Stimulated activated CD4-positive, alpha-beta T cell treated with anti-CD3 and anti-CD28 coated beads, Interleukin-4, amount 100 ng/mL, for 1 hour (primary cell): ENCODE data around the gene PTH2.
A peak's percentile ranks its signal among the peaks of the same experiment; 100 is the strongest.
"Not testable (repeated sequence)": the region's sequence is repeated elsewhere in the genome, so short reads cannot be mapped to it uniquely, and the experiment has no call there.

Experiments
- DNase-seq: peaks from one replicate; pipeline ENCODE4 v3.0.0-alpha.2; 2020

Gene PTH2, protein sequence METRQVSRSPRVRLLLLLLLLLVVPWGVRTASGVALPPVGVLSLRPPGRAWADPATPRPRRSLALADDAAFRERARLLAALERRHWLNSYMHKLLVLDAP

GRCh38 chr19:49423071-49423984 lies at the start of gene PTH2:
TSS of gene PTH2 (minus strand) at chr19:49423441. CDS start at chr19:49423339, 102 bp downstream.
- DNase-seq: no peak

DNA sequence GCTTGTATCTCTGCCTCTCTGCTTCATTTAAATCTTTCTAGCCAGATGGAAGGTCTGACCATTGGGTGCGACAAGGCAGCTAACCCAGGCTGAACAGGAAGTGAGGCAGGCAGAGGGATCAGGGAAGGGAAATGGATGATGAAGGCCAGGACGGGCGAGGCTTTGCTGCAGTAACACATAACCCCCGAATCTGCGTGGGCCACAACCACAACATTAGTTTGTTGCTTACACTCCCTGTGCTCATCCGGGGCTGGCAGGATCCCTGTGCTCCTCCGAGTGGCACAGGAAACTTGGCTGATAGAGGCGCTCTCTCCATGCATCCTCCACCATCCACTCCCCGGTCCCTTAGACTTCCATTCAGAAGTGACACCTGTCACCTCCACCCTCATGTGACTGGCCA lies 49.7 kb upstream of the PTH2 start:
- DNase-seq: no peak

DNA sequence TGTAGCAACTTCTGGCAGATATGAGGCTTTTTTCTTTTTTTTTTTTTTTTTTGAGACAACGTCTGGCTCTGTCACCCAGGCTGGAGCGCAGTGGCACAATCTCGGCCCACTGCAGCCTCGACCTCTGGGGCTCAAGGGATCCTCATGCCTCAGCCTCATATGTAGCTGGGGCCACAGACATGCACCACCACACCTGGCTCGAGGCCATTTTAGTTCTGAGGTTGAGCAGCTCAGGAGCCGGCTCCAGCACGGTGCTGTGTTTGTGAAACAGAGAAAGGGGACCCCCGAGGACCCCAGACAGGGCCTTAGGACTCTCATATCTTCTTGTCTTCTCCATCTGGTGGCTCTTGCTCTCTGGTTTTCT lies 47.4 kb upstream of the PTH2 start:
- no peak for DNase-seq

DNA sequence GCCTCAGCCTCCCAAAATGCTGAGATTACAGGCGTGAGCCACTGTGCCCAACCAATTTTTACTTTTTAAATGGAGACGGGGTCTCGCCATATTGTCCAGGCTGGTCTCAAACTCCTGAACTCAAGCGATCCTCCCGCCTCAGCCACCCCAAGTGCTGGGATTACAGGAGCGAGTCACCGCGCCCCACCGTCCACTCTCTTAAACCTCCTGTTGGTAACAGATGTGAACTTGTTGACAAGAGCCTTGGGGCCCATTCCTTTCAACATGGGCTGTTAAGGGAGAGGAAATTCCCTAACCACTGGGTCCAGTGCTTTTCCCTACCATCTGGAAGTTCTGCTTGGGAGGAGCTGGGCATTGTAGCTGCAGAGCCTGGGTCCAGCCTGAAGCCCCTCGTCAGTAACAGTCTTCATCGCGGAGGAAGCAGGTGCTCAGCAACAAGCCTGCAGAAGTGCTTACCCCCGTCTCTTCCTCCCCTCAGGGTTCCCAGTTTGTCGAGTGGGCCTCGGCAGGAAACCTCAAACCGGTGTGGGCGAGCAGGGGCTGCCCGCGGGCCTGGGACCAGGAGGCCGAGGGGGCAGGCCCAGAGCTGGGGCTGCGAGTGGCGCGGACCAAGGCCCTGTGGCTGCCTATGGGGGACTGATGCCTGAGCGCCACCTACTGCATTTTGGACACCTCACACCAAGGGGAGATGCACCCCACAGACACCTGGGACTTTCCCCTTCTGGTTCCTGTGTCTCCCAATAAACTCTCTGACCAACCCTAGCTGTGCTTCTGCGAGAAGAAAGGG lies 46.8 kb upstream of the PTH2 start:
- DNase-seq: peak; percentile 65

- DNase-seq: no peak
Observed at GRCh38 chr19:49468746-49469447, 45.7 kb upstream of the PTH2 start.

DNA sequence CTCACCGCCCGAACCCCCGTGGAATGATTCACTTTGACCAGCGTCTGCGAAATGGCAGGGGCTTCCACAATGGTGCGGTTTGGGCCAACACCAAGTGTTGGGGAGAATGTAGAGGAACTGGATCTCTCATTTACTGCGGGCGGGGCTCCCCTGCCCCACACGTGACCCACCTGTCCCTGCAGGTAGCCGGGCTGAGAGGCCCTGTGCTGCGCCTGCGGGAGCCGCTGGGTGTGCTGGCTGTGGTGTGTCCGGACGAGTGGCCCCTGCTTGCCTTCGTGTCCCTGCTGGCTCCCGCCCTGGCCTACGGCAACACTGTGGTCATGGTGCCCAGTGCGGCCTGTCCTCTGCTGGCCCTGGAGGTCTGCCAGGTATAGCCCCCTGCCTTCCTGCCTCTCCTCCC lies 45.0 kb upstream of the PTH2 start:
- no peak for DNase-seq

- no peak for DNase-seq
Observed at GRCh38 chr19:49465371-49465770, 42.1 kb upstream of the PTH2 start.

- DNase-seq: no peak
Observed at GRCh38 chr19:49463960-49464740, 40.9 kb upstream of the PTH2 start.

- DNase-seq: no peak
Observed at GRCh38 chr19:49462492-49462891, 39.3 kb upstream of the PTH2 start.

DNA sequence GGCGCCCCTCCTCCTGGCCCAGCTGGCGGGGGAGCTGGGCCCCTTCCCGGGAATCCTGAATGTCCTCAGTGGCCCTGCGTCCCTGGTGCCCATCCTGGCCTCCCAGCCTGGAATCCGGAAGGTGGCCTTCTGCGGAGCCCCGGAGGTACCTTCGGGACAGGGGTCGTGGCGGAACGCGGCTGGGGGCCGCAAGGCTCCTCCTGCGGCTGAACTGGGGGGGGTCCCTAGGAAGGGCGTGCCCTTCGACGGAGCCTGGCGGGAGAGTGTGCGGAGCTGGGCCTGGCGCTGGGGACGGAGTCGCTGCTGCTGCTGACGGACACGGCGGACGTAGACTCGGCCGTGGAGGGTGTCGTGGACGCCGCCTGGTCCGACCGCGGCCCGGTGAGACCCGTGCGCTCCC lies 38.4 kb upstream of the PTH2 start:
- no peak for DNase-seq

DNA sequence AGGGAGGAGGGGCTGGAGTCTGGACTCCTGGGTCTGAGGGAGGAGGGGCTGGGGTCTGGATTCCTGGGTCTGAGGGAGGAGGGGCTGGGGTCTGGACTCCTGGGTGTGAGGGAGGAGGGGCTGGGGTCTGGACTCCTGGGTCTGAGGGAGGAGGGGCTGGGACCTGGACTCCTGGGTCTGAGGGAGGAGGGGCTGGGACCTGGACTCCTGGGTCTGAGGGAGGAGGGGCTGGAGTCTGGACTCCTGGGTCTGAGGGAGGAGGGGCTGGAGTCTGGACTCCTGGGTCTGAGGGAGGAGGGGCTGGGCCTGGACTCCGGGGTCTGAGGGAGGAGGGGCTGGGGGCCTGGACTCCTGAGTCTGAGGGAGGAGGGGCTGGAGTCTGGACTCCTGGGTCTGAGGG lies 37.9 kb upstream of the PTH2 start:
- not testable (repeated sequence) for DNase-seq

- DNase-seq: no peak
Observed at GRCh38 chr19:49459388-49459787, 36.1 kb upstream of the PTH2 start.

DNA sequence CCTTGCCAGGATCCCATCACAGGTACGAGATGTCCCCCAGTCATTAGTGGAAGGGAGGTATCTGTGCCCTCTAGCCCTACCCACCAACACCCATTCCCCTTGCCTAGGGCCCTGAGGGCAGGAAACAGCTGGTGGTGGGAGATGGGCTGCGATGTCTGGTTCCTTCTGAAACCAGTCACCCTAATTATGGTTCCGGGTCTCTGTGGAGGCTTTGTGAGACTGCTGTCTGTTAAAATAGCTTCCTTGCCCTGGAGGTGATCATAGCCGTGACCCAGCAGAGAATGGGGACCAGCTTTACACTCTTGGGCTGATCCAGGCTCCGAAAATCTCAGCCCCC lies 35.3 kb upstream of the PTH2 start:
- DNase-seq: no peak

GRCh38 chr19:49456326-49456725 lies 33.1 kb upstream of the PTH2 start:
- DNase-seq: no peak

DNA sequence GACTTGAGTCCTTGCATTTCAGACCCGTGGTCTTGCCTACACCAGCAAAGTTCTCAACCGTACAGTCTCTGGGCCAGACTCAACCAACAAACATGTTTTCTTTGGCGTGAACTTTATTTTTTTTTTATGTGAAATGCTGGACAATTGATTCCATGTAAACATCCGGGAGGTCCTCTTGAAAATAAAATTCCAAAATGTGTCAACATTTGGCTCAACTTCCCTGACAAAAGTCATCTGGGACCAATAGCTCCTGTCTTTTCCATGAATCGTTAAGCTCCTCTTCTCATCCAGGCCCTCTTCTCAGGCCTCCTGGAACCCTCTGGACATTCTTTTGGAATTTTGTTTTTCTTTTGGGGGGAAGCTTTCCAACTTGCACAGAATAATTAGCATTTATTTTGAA lies 32.5 kb upstream of the PTH2 start:
- DNase-seq: no peak

DNA sequence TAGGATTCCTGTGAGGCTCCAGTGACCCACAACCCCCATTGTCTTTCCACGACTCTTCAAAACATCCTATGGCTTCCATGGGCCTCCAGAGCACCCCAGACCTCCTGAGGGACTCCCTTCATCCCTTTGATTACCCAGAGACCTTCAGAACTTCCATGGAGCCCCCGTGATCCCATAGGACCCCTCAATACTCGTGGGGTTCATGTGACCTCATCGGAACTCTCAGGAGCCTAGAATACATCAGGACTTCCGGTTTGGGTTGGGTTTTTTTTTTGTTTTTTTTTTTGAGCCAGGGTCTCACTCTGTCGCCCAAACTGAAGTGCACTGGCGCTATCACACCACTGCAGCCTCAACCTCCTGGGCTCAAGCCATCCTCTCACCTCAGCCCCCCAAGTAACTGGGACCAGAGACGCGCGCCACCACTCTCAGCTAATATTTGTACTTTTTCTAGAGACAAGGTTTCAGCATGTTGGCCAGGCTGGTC lies 30.6 kb upstream of the PTH2 start:
- no peak for DNase-seq

DNA sequence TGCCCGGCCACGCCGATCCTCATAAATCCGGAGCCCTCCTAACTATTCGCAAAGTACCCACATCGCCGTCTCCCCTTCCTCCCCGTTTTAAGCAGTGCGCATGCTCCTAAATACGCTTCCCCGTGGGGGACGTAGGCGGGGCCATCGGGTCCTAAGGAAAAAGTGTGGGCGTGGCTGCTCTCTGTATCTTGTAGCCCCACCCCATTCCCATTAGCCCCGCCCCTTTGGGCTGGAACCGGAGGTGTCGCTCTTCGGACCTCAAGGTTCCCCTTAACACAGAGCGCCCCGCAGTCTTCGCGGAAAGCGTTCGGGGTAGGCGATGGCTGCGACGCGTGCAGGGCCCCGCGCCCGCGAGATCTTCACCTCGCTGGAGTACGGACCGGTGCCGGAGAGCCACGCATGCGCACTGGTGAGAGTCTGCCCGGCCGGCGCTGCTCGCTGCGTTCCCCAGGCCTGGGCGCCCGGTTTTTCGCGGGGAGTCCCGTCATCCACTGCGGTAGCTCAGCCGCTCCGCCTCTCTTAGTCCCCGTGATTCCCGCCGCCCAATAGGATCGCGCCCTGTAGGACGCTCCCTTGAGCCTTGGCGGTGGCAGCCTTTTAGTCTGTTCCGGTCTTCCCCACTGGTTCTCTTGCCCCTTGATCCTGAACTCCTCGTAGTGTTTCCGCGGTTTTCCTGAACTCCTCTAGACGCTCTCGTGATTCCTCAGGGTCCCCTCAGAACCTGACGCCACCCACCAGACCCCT lies 29.9 kb upstream of the PTH2 start, which contains the start of gene ALDH16A1:
TSS of gene ALDH16A1 (plus strand) at position 213 of the 744 bp plus-strand sequence. CDS start at position 320, 107 bp downstream.
- peak; percentile 97 for DNase-seq

DNA sequence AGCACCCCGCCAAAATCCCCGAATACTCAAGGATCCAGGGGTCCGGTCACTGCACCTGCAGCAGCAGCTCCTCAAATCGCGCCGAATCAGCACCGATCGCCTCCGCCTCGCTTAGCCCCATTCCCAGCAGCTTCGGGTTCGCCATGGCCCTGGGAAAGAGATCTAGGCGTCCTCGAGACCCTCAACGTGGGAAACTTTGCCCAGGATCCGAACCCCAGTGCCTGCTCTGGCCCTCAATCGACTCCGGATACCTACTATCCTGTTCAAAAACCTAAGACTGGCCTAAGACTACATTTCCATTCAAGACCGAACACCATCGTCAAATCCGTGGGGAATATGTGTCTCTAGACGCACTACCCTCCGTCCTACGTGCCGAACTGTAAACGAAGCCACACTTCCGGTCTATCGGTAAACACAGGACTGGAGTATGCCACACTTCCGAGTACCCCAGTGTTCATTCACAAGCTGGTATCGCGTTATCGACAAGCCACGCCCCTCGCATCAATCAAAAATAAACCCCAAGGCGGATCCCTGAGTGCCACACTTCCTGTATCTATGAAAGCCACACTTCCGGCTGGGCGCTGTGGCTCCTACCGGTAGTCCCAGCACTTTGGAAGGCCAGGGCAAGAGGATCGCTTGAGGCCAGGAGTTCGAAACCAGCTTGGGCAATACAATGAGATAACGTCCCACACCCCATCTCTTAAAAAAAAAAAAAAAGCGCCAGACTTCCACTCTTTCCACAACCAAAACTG lies 28.4 kb upstream of the PTH2 start, which contains the start of gene PIH1D1:
TSS of gene PIH1D1 (minus strand) at position 385 of the 752 bp plus-strand sequence. CDS start at position 145, 240 bp downstream.
- DNase-seq: peak; percentile 90

GRCh38 chr19:49450405-49450804 lies 27.2 kb upstream of the PTH2 start:
- DNase-seq: no peak

DNA sequence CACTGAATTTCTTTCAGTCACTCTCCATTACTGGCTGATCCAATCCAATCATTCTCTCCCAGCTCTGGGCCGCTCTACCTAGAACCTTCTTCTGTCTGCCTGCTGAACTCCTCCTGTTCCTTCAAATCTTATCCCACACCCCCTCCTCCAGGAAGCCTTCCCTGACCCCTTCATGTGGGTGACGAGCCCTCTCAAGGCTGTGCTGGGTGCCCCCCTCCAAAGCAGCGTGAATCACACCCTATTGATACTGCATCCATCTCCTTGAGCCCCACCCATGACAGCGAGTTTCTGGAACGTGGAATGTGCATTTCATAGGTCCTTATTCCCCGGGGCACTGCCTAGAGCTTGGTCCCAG lies 25.2 kb upstream of the PTH2 start:
- DNase-seq: no peak
